ENCODE measurements around the gene KIF11. TPM values are rescaled to one million over a fixed set of nuclear protein-coding genes. Genes with fewer than 3 reads are reported as not detected.
A peak's percentile ranks its signal among the peaks of the same experiment; 100 is the strongest.

Gene KIF11
- total RNA-seq, 1 donor from 2014 or later, result 1.8 TPM

- Histone ChIP-seq H3K9me3 (peaks cover 8% of the 10 kb centered on the region), H3K4me1 (no peaks in the 10 kb centered on the region), H3K27me3 (ENCODE audit: low read depth) (no peaks in the 10 kb centered on the region), H3K27ac (no peak overlapping the region), H3K36me3 (peaks cover 41% of the 10 kb centered on the region), H3K4me3 (no peak overlapping the region)
- intact Hi-C loops (cut with DNase I), result no loop called here
- TF ChIP-seq CTCF (IDR thresholded peaks at IDR 0.05), result no peak
- ATAC-seq, result no peak
- DNase-seq, result no peak
Observed at GRCh38 chr10:92552310-92552709, 40.6 kb upstream of the KIF11 start.

GRCh38 chr10:92553959-92554358, 39.0 kb upstream of the KIF11 start:
- intact Hi-C loops (cut with DNase I), result no loop called here
- no peaks in the 10 kb centered on the region for H3K27me3 ChIP-seq (ENCODE audit: low read depth)
- no peak for TF ChIP-seq CTCF (IDR thresholded peaks at IDR 0.05)
- no peak overlapping the region for H3K27ac ChIP-seq
- H3K9me3 ChIP-seq, result peaks cover 8% of the 10 kb centered on the region
- no peak for DNase-seq
- no peak overlapping the region for H3K4me3 ChIP-seq
- peaks cover 46% of the 10 kb centered on the region for H3K36me3 ChIP-seq
- H3K4me1 ChIP-seq, result no peaks in the 10 kb centered on the region
- no peak for ATAC-seq

GRCh38 chr10:92559046-92559445, 33.9 kb upstream of the KIF11 start:
- Histone ChIP-seq H3K9me3 (peaks cover 9% of the 10 kb centered on the region), H3K27me3 (ENCODE audit: low read depth) (no peaks in the 10 kb centered on the region), H3K4me3 (no peak overlapping the region), H3K4me1 (no peaks in the 10 kb centered on the region), H3K36me3 (peaks cover 51% of the 10 kb centered on the region), H3K27ac (no peak overlapping the region)
- ATAC-seq (no peak), DNase-seq (no peak)
- no peak for TF ChIP-seq CTCF (IDR thresholded peaks at IDR 0.05)
- intact Hi-C loops (cut with DNase I), result no loop called here

- Histone ChIP-seq H3K36me3 (peaks cover 26% of the 10 kb centered on the region), H3K9me3 (peaks cover 3% of the 10 kb centered on the region), H3K27me3 (ENCODE audit: low read depth) (no peaks in the 10 kb centered on the region), H3K27ac (no peak overlapping the region), H3K4me1 (no peaks in the 10 kb centered on the region), H3K4me3 (no peak overlapping the region)
- DNase-seq, result no peak
- ATAC-seq, result no peak
- TF ChIP-seq CTCF (IDR thresholded peaks at IDR 0.05), result no peak
- intact Hi-C loops (cut with DNase I), result no loop called here
Observed at GRCh38 chr10:92562424-92562823, 30.5 kb upstream of the KIF11 start.

GRCh38 chr10:92567952-92568600, 24.9 kb upstream of the KIF11 start:
- TF ChIP-seq CTCF (IDR thresholded peaks at IDR 0.05), result no peak
- no peak overlapping the region for H3K27ac ChIP-seq
- H3K36me3 ChIP-seq, result peaks cover 14% of the 10 kb centered on the region

More at GRCh38 chr10:92567952-92568600, 24.9 kb upstream of the KIF11 start:
- Histone ChIP-seq H3K27me3 (ENCODE audit: low read depth) (no peaks in the 10 kb centered on the region), H3K4me1 (peaks cover 20% of the 10 kb centered on the region), H3K9me3 (no peaks in the 10 kb centered on the region), H3K4me3 (no peak overlapping the region)
- peak in 1 of 2 donors; percentile 53 for ATAC-seq
- intact Hi-C loops (cut with DNase I), result no loop called here
- DNase-seq, result no peak

Data from lower lobe of right lung (tissue), 2 donors.